HG03103 (cell line): ENCODE data around the gene PDE6G.

Experiments
- ATAC-seq: cut with Tn5 transposase; IDR thresholded peaks from one replicate; pipeline ENCODE4 v1.9.1; 2021; ENCODE audit warnings: low read depth; ENCODE audit not compliant: unreplicated experiment

The PDE6G gene

GRCh38 chr17:81656118-81656743 is at the start of gene PDE6G:
Gene PDE6G, minus strand, starts transcription at chr17:81656542. Its CDS starts 3,237 bp downstream, at chr17:81653305.
- no peak for ATAC-seq

GRCh38 chr17:81705518-81706231 is 49.3 kb upstream of the PDE6G start:
- no peak for ATAC-seq

GRCh38 chr17:81703747-81704654 is 47.7 kb upstream of the PDE6G start:
- ATAC-seq = no peak

GRCh38 chr17:81702934-81703746 is 46.8 kb upstream of the PDE6G start, which contains the start of gene MRPL12:
Gene MRPL12, plus strand, starts transcription at chr17:81703367. Its CDS starts 135 bp downstream, at chr17:81703502.
- peak; percentile 70 for ATAC-seq

- no peak for ATAC-seq
Measured at GRCh38 chr17:81701288-81702071, 45.1 kb upstream of the PDE6G start.

- ATAC-seq = no peak
Measured at GRCh38 chr17:81700353-81701287, 44.3 kb upstream of the PDE6G start.

GRCh38 chr17:81697261-81698044 is 41.1 kb upstream of the PDE6G start:
- no peak for ATAC-seq

- no peak for ATAC-seq
Measured at GRCh38 chr17:81696218-81696941, 40.0 kb upstream of the PDE6G start.

- ATAC-seq = no peak
Measured at GRCh38 chr17:81695801-81696200, 39.5 kb upstream of the PDE6G start.

- ATAC-seq = no peak
Measured at GRCh38 chr17:81695211-81695610, 38.9 kb upstream of the PDE6G start.

GRCh38 chr17:81694810-81695209 is 38.5 kb upstream of the PDE6G start:
- ATAC-seq = no peak

GRCh38 chr17:81693509-81694210 is 37.3 kb upstream of the PDE6G start:
- ATAC-seq = no peak

GRCh38 chr17:81691608-81692007 is 35.3 kb upstream of the PDE6G start:
- ATAC-seq = no peak

GRCh38 chr17:81691196-81691595 is 34.9 kb upstream of the PDE6G start:
- ATAC-seq = no peak

GRCh38 chr17:81690549-81690948 is 34.2 kb upstream of the PDE6G start:
- no peak for ATAC-seq

- ATAC-seq = no peak
Measured at GRCh38 chr17:81690066-81690465, 33.7 kb upstream of the PDE6G start.
